ENCODE results near the gene BMF.
"Not testable (repeated sequence)": the region's sequence is repeated elsewhere in the genome, so short reads cannot be mapped to it uniquely, and the experiment has no call there.

Gene BMF

DNA sequence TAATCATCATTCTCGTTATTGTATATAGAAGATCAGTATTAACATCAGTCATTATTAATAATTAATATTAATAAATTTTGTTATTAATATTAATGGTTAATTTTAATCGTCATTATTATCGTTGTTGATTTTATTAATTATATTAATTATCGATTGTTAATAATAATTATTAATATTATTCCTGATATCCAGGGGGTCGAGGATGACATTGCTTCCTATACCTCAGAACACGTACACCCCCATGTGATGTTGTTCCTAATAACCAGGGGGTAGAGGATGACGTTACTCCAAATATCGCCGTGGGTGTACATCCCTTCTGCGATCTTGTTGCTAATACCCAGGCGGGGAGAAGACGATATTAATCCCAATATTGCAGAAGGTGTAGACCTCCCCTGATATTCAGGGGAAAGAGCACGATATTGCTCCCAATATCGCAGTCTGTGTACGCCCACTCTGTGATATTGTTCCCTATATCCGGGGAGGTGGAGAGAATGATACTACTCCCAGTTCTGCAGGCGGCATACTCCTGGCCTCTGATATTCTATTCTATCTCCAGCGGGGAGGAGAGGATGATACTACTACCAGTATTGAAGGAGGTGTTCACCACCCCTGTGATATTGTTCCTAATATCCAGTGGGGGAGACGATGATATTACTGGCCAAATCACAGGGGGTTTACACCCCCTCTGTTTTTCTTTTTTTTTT lies 22.3 kb upstream of the BMF start:
- DNase-seq, result no peak
- intact Hi-C loops (cut with DNase I), result no loop called here

DNA sequence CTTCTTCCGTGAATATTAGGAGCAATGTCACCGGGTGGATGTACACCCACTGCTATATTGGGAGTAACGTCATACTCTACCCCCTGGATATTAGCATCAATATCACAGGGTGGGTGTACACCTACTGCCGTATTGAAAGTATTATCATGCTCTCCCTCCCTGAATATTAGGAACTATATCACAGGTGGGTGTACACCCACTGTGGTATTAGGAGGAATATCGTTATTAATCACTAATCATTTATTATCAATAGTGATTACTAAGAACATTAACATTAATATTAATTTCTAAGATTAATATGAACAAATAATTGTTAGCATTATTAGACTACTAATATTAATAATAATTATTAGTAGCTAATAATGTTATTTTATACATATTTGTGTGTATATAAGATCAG lies 21.4 kb upstream of the BMF start:
- DNase-seq, result no peak
- intact Hi-C loops (cut with DNase I), result no loop called here

DNA sequence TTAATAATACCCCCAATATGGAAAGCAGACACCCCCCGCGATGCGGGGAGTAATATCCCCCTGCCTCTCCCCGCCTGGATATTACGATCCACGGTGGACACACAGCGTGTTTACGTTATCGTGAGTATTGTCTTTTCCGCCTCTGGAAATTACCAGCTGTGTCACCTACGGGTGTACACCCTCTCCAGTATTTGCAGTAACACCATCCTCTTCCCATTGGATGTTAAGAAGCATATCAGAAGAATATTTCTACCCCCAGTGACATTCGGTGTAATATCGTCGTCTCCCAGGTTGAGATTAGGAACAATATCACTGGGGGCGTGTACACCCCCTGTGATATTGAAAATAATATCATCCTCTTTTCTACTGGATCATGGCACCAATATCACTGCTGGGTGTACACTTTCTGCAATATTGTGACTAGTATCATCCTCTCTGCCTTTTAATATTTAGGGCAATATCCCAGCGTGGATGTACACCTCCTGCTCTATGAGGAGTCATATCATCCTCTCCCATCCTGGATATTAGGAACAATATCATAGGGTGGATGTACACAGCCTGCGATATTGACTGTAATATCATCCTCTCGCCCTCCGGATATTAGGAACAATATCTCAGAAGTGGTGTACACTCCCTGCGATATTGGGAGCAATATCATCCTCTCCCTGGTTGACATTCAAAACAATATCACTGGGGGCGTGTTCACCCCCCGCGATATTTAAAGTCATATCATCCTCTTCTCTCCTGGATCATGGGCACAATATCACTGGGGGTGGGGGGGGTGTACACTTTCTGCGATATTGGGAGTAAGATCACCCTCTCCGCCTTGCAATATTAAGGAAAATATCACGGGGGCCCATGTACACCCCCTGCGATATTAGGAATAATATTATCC lies 20.3 kb upstream of the BMF start:
- no peak for DNase-seq
- intact Hi-C loops (cut with DNase I), result no loop called here

DNA sequence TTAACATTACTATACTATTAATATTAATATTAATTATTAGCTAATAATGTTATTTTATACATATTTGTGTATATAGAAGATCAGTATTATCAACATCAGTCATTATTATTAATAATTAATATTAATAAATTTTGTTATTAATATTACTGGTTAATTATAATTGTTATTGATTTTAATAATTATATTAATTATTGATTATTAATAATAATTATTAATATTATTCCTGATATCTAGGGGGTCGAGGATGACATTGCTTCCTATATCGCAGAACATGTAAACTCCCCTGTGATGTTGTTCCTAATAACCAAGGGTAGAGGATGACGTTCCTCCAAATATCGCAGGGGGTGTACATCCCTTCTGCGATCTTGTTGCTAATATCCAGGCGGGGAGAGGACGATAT lies 17.3 kb upstream of the BMF start:
- DNase-seq, result no peak
- intact Hi-C loops (cut with DNase I), result no loop called here

DNA sequence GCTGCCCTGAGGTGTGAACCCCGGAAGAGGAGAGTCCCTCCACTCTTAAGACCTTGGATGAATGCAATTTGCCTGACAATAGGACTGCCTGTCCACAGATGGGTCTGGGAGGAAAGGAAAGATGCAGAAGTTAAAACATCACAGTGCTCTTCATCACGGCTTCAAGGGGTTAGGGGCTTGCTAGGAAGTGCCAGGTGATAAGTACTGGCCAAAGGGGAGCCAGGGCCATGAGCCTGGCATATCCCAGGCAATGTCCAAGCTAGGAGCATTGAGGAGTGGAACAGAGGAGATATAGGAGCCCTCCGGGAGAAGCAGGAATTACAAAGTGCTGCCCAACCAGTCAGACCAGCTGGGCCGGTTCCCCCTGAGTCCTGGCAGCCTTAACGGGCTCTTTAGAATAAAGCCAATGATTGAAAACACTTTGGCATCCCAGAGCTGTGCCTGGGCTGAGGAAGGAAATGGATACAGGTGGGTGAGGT lies 16.2 kb upstream of the BMF start:
- DNase-seq; intact Hi-C loops (cut with DNase I): not testable (repeated sequence)

DNA sequence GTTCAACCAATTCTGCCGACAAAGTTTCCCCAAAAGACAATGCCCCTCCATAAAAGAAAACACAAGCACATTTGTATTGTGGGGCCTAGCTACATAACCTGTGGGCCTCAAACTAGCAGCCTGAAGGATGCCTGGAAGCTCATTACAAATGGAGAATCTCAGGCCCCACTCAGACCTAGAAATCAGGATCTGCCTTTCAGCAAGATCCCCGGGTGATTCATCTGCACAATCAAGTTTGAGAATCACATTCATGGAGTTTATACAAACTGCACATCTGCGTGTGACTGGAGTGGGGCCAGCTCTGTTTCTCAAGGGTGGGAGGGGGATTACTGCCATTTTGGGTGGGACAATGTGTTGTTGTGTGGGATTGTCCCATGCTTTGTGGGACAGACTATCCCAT lies 15.7 kb upstream of the BMF start:
- DNase-seq; intact Hi-C loops (cut with DNase I): not testable (repeated sequence)

DNA sequence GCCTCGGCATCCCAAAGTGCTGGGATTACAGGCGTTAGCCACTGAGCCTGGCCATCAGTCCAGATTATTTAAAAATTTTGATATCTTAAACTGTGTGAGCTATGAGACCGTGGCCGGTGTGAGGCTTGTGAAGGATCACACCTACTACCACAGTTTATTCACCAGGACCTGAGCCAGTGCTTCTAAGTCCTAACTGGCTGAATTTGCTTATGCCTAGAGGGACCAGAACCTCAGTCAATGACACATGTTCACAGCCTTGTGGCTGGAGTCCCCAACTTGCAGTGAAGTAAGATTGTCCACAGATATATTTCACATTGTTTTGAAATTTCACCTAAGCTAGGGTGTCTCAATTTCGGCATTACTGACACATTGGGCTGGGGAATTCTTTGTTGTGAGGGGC lies 15.2 kb upstream of the BMF start:
- intact Hi-C loops (cut with DNase I); DNase-seq: not testable (repeated sequence)

DNA sequence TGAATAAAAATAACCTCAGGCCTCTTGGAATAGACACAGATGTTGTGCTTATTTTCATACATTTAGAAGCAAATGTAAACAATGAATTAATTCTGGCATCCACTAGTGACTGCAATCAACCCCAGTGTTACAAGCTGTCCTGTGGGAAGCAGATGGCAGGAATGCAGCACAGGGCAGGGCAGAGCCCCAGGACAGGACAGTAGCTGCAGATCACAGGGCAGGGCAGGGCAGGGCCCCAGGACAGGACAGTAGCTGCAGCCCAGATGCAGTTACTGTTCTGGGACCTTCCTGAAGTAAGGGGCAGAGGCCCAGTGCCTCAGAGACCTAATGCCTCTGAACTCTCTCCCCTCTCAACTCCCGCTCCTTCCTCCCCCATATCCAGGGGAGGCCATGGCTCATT lies 14.3 kb upstream of the BMF start:
- intact Hi-C loops (cut with DNase I); DNase-seq: not testable (repeated sequence)

DNA sequence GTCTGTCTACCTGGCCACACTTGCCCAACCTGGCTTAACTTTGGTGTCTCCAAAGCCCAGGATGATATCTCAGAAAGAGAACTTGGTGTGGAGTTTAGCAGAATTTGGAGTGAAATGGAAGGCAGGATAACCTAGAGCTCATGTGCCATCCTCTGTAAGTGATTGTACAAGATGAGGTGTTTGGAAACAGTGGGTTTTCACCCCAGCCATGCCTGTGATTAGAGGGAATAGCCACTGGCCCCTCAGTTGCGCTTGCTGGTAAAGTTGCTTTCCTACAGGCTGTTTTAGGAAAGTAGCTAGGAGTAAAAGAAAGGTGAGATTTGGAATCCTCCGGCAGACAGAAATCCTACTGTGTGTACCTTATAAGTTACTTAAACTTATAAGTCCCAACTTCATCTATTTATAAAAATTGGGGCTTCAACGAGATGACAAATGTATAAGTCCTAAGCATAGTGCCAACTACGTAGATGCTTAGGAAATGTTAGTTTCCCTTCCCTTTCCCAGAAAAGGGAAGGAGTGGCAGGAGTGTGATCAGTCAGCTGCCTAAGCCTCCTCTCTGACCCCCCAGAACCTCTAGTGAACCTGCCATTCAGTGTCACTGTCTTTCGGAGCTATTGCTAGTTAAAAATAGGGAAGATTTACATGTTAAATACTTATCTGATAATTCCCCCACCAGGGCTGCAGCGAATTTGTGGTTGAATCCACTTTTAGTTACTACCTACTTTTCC lies 13.4 kb upstream of the BMF start:
- DNase-seq, result peak in 1 of 42 donors; percentile 29
- intact Hi-C loops (cut with DNase I), result no loop called here

DNA sequence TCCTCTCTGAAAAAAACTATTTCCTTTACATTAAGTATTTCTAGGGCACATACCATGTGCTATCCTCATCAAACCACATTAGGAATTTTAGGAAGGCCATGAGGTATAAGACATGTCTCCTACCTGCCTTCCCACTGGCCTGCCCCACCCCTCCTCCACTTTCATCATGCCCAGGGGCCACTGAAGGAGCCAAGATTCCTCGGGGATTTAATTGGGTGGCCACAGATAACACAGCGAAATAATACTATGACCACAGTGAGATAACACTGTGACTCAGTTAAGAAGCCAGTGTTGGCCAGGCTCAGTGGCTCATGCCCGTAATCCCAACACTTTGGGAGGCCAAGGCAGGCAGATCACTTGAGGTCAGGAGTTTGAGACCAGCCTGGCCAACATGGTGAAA lies 9.8 kb upstream of the BMF start:
- intact Hi-C loops (cut with DNase I), result no loop called here
- no peak for DNase-seq

DNA sequence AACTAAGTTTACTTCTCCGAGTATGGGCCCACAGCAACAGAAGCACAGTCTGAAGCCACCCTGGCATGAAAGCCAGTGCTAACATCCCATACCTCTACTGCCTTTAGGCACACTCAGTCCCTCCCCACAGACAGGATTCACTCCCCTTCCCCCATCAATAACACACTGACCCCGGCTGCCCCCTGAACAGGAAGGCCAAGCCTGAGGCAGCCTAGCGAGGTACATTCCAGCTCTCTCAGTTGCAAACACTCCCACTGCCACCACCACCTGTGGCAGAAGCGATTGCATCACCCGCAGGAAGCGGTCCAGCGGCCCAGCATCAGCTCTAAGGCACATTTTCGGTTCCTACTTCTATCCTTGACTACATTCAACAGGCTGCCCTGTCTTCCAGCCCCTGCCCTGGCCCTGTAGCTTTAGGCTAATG lies 7.0 kb upstream of the BMF start:
- peak in 23 of 42 donors; percentile 32 to 67 (median 51) for DNase-seq

DNA sequence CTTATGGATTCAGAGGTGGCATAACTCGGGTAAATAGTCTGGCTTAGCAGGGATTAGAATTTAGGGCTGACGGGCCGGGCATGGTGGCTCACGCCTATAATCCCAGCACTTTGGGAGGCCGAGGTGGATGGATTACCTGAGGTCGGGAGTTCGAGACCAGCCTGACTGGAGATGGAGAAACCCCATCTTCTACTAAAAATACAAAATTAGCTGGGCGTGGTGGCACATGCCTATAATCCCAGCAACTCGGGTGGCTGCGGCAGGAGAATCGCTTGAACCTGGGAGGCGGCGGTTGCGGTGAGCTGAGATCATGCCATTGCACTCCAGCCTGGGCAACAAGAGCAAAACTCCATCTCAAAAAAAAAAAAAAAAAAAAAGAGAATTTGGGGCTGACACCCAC lies 6.4 kb upstream of the BMF start:
- intact Hi-C loops (cut with DNase I), result not testable (repeated sequence)

More for the DNA sequence above, 7.0 kb upstream of the BMF start:
- intact Hi-C loops (cut with DNase I), result no loop called here

DNA sequence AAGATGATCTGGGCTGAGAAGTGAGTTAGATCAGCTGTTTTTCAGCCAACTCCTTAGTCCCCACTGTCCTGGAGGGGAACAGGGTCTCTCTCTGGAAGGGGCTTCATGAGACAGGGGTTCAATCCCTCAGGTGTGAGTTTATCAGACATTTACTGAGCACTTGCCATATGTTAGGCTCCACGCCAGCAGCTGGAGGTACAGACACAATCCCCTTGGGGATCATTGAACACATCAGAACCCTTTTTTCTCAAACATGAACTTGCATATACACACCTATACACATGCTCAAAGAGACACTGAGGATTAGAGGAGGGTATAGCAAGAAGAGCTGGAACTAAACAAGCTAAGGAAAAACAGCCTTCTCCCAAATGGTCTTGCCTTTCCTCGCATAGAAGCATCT lies 5.5 kb upstream of the BMF start:
- DNase-seq, result no peak
- intact Hi-C loops (cut with DNase I), result no loop called here

More for the DNA sequence above, 6.4 kb upstream of the BMF start:
- DNase-seq, result not testable (repeated sequence)

DNA sequence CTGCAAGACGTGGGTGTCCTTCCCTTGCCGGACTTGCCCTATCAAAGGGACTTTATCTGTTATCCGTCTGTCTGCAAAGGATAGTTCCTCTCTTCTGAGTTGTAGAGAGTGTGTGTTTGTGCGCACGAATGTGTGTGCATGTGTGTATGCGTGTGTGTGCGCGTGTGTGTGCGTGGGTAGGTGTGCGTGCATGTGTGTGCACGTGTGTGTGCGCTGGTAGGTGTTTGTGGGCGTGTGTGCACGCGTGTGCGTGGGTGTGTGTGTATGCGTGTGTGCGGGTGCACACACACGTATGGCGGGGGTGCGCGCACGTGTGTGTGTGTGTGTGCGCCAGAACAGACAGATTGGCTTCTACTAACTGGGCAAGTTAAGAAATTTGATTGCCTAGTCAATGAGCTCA lies 4.1 kb upstream of the BMF start:
- intact Hi-C loops (cut with DNase I), result no loop called here
- no peak for DNase-seq

DNA sequence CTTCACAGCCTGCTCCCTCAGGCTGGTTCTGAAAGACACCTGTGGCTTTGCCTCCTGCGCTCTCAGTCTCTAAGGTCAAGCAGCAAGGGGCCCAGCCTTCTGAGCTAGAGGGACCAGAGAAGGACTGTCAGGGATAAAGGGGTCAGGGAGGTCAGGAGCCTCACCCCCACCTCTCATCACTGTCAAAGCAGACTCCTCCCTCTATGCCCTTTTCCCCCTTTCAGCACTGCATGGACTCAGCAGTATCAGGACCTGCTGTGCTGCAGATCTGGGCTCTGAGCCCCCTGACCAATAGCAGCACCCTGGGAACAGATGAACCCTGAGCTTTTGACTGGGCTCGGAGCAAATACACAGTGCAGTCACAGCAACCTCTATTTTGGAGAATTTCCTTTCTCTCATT lies 3.2 kb upstream of the BMF start:
- intact Hi-C loops (cut with DNase I), result no loop called here
- no peak for DNase-seq

DNA sequence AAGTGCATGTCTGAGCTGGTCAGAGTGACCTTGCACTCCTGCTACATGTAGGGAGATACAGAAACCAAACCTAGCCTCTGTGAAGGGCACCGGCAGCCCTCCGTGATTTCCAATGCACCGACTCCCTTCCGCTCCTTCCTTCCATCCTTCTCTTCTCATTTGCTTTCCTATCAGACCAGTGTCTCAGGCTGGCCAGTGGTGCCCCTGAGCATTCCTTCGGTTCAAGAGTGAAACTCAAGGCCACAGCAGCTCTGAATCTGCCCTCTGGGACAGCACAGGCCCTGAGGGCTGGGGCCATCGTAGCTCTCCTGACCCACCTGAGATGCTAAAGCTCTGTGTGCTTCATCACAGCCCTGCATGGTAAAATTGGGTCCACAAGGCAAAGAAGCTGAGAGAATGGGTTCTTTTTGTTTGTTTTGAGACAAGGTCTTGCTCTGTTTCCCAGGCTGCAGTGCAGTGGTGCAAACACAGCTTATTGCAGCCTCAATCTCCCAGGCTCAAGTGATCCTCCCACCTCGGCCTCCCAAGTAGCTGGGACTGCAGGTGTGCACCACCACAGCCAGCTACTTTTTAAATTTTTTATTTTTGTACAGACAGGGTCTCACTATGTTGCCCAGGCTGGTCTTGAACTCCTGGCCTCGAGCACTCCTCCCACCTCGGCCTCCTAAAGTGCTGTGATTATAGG lies 2.3 kb upstream of the BMF start:
- intact Hi-C loops (cut with DNase I), result no loop called here
- DNase-seq, result no peak

DNA sequence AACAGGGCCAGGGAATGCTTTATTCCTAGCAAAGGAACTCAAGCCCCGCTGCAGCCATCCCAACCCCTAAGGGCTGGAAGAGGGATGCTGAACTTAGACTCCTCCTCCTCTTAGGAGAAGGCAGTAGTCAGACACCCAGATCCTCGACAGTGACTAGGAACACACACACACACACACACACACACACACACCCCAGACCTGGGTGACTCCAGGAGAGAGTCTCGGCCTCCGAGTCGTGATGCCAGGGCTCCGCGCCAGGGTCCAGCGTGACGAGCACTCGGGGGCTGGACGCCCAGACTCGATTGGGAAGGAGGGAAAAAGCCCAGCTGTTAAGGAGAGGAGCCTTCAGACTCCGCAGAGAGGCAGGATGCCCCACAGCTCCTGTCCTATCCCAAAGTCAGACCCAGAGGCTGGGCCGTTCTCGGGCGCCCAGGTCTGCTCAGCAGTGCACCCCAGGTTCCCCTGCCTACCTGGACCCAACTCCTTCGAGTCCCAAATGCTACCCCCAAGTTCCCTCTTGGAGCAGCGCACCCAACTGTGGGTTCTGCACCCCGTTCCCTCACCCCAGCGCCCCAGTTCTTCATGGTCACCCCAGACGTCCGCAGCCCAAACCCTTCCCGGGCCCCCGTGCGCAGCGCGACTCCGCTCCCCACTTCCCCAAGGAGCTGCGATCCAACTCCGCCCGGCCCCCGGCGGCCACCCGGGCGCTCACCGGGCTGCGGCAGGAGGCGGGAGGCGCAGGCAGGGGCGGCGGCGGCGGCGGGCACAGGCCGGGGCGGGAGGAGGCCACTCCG lies 421 bp downstream of the BMF start:
- peak in 6 of 42 donors; percentile 20 to 61 (median 28) for DNase-seq
- intact Hi-C loops (cut with DNase I), result loop anchor here (5.0 to 10.0 kb wide), 3 partner anchors 41 to 63 kb away; partner anchors contain the start of gene BUB1B

Measured in head of caudate nucleus (tissue), 42 donors.